Renal cortical epithelial cell (primary cell): ENCODE data around the gene OR2AJ1. TPM values are rescaled to one million over a fixed set of nuclear protein-coding genes. Genes with fewer than 3 reads are reported as not detected.
"Not testable (repeated sequence)": the region's sequence is repeated elsewhere in the genome, so short reads cannot be mapped to it uniquely, and the experiment has no call there.

Source experiments
- DNase-seq: peaks from one replicate; pipeline ENCODE4 v3.0.0-alpha.2; 2011; ENCODE audit warnings: low read depth
- total RNA-seq: library from RNA; depleted of rRNA; stranded (reverse); fragments of >200 nt; gene quantifications from 2 replicates; pipeline ENCODE4 v1.2.3, GENCODE V29; 2014

Gene OR2AJ1, protein sequence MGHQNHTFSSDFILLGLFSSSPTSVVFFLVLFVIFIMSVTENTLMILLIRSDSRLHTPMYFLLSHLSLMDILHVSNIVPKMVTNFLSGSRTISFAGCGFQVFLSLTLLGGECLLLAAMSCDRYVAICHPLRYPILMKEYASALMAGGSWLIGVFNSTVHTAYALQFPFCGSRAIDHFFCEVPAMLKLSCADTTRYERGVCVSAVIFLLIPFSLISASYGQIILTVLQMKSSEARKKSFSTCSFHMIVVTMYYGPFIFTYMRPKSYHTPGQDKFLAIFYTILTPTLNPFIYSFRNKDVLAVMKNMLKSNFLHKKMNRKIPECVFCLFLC
- not detected in 2 replicates for total RNA-seq

GRCh38 chr1:247924868-247925267 lies at the start of gene OR2AJ1:
Gene OR2AJ1 (plus strand): TSS chr1:247924889. CDS start chr1:247933769, 8,880 bp downstream.
- no peak for DNase-seq

DNA sequence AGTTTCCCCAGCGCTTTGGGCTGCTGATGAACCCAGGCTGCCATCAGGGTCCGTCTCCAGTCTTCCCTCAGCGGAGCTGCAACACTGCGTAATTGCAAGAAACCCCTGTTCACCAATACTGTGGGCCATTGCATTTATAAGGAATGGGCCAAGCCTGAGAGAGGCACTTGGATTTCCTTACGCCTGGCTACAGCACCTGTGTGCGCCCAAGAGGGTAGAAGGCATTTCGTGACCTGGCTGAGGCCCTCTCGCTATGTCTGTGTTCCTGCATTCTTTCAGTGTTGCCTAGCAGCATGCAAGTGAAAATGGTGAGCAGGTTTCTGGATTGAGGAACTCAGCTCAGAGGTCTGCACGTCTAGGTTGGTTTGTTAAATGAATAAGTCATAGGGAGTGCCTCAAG lies 41.3 kb upstream of the OR2AJ1 start:
- no peak for DNase-seq

- no peak for DNase-seq
These were observed 39.8 kb upstream of the OR2AJ1 start for GRCh38 chr1:247884797-247885413.

DNA sequence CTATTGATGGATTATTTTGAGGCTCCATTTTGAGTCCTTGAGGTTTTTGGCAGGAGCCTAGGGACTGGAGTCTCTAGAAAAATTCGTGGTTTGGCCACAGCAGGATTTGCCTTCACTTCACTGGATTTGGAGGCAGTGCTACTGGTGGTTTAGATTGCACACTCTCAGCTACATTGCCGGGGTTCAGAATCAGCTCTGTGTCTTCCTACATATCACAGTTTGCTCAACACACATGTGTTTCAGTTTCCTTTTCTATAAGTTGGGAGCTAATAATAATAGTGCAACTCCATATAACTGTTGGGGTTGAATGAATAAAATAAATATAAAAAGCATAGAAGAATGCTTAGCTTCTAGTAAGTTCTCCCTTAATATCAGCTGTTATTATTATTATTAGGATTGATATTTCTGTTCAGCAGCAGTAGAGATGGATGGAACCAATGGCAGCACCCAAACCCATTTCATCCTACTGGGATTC lies 29.5 kb upstream of the OR2AJ1 start, which contains the start of gene OR2W3:
Gene OR2W3, plus strand, starts transcription at position 425 of the 475 bp plus-strand sequence. Its CDS starts 0 bp downstream, at position 425.
- DNase-seq, result no peak

DNA sequence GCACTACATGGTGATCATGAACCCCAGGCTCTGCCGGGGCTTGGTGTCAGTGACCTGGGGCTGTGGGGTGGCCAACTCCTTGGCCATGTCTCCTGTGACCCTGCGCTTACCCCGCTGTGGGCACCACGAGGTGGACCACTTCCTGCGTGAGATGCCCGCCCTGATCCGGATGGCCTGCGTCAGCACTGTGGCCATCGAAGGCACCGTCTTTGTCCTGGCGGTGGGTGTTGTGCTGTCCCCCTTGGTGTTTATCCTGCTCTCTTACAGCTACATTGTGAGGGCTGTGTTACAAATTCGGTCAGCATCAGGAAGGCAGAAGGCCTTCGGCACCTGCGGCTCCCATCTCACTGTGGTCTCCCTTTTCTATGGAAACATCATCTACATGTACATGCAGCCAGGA lies 28.7 kb upstream of the OR2AJ1 start:
- no peak for DNase-seq

- no peak for DNase-seq
These were observed 20.6 kb upstream of the OR2AJ1 start for GRCh38 chr1:247904122-247904521.

GRCh38 chr1:247905181-247905580 lies 19.5 kb upstream of the OR2AJ1 start:
- no peak for DNase-seq

DNA sequence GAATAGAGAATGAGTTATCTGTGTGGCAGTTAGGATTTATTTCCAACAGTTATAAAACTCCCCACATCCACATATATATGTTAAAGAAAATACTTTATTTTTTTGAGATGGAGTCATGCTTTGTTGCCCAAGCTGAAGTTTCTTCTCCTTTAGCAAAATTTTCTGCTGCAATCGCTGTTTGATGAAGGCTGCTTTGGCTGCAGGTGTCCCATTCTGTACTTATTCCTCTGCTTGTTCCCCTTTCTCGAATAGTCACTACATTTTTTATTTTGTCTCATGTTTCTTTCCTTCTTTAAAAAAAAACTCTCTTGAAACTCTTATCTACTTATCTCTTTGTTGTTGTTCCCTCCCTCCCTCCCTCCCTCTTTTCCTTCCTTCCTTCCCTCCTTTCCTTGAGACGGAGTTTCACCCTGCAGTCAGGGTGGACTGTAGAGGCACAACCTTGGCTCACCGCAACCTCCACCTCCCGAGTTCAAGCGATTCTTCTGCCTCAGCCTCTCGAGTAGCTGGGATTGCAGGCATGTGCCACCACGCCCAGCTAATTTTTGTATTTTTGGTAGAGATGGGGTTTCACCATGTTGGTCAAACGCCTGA lies 18.7 kb upstream of the OR2AJ1 start:
- DNase-seq, result no peak

- no peak for DNase-seq
These were observed 18.1 kb upstream of the OR2AJ1 start for GRCh38 chr1:247906504-247907047.

DNA sequence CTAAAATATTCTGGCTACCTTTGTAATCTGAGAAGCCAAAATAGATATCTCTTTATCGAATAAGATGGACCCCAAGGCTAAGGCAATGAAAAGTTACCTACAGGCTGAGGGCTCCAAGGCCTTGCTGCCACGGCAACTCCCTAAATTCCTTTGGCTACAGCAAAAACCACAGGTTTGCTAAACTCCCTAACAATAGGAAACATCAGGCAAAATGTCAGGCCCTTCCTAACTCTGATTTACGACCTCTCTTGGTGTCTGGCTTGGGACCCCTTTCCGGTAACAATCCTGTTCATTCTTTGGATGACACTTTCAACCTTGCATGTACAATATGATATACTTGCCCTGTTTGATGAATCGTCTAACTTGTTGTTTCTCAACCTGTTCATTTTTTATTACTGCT lies 15.9 kb upstream of the OR2AJ1 start:
- DNase-seq, result no peak

- no peak for DNase-seq
These were observed 10.9 kb upstream of the OR2AJ1 start for GRCh38 chr1:247913786-247914185.

GRCh38 chr1:247914941-247915662 lies 9.6 kb upstream of the OR2AJ1 start:
- DNase-seq, result no peak

GRCh38 chr1:247919952-247920351 lies 4.7 kb upstream of the OR2AJ1 start, which contains the start of gene OR2T8:
Gene OR2T8 (plus strand): TSS chr1:247920252. CDS start chr1:247921018, 766 bp downstream.
- DNase-seq, result no peak

DNA sequence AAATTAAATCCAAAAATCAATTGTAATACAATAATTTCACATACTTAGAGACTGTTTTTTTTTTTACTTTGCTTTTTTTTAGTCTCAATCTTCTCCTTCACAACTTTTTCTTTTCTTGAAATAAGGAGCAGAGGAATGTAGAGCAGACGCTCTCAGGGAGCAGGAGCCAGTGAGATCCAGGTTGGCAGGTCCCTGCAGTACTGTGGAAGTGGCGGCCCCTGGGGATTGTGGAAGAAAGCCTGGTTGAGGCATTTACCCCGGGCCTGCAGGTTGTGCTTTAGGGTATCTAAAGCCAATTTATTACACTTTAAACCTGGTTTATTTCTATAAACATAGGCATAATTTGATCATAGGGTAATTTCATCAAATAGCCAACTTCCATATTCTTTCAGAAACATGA lies 748 bp upstream of the OR2AJ1 start:
- no peak for DNase-seq

DNA sequence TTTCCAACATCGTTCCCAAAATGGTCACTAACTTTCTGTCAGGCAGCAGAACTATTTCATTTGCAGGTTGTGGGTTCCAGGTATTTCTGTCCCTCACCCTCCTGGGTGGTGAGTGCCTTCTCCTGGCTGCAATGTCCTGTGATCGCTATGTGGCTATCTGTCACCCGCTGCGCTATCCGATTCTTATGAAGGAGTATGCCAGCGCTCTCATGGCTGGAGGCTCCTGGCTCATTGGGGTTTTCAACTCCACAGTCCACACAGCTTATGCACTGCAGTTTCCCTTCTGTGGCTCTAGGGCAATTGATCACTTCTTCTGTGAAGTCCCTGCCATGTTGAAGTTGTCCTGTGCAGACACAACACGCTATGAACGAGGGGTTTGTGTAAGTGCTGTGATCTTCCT lies 9.3 kb downstream of the OR2AJ1 start:
- DNase-seq, result no peak

DNA sequence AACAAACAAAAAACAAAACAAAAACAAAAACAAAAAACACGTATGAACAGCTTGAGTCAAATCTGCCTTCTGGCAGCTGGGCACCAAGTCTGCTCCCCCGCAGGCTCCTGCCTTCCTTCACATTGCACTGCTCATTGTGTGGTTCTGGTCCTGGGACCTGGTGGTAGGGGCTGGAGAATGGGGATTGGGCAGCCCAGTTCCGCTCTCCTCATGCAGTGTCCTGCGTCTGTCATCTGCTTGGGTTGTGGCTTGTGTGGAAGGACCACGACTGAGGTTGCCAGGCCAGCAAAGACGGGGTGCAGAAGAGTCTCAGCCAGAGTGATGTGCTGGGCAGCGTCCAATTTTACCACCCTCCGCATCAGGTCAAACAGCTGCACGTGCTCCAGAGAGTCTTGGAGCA lies 11.1 kb downstream of the OR2AJ1 start:
- no peak for DNase-seq

GRCh38 chr1:247936415-247936814 lies 11.7 kb downstream of the OR2AJ1 start:
- DNase-seq, result no peak

GRCh38 chr1:247936965-247937734 lies 12.5 kb downstream of the OR2AJ1 start:
- not testable (repeated sequence) for DNase-seq

DNA sequence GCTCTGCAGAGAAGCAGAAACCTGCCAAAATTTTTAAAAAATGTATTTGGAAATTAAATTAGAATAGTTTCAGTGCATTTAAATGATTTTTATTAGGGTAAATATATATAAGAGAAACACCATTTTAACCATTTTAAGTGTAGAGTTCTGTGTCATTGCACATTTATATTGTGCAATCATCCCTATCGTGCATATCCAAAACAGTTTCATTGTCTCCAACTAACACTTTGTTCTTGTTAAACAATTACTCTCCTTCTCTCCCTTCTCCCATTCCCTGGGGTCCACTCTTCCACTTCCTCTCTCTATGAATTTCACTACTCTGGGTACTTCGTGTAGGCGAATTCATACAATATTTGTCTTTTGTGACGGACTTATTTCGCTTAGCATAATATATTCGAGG lies 17.9 kb downstream of the OR2AJ1 start:
- DNase-seq, result no peak

DNA sequence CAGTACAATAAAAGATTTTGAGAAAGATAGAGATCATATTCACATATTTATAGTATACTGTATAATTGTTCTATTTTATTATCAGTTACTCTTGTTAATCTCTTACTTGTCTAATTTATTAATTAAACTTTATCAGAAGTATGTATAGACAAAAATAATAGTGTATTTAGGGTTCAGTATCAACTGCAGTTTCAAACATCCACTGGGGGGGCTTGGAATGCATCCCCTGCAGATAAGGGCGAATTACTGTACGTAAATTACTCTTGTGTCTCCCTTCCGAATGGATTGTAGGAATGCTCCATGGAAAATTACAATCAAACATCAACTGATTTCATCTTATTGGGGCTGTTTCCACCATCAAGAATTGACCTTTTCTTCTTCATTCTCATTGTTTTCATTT lies 23.9 kb downstream of the OR2AJ1 start, which contains the start of gene OR2L8:
Gene OR2L8, plus strand, starts transcription at position 301 of the 400 bp plus-strand sequence. Its CDS starts 0 bp downstream, at position 301.
- no peak for DNase-seq

GRCh38 chr1:247953408-247953807 lies 28.7 kb downstream of the OR2AJ1 start:
- DNase-seq, result no peak
